Tibial artery (tissue), 4 donors: Measurements from ENCODE around the gene GRAP.
A peak's percentile ranks its signal among the peaks of the same experiment; 100 is the strongest.
"Not testable (repeated sequence)": the region's sequence is repeated elsewhere in the genome, so short reads cannot be mapped to it uniquely, and the experiment has no call there.

Experiments
- DNase-seq, 2 donors: peaks; one replicate each; pipeline ENCODE4 v3.0.0-alpha.2; 2019
- H3K27ac ChIP-seq, 2 donors: fragments of 200-600 bp; sonication (generic) in 1 of 2; 1 replicate in 1 of 2; 2 replicates in 1 of 2; pipeline ENCODE4 v1.5.1; 2018 to 2019; ENCODE audit warnings: mild to moderate bottlenecking in 1 of 2
- H3K27me3 ChIP-seq, 2 donors: fragments of 200-600 bp; sonication (generic) in 1 of 2; one replicate each; pipeline versions ENCODE4 v1.5.1 to v1.6.0; 2016 to 2019
- H3K36me3 ChIP-seq, 3 donors: fragments of 200-600 bp; sonication (generic) in 2 of 3; one replicate each; pipeline ENCODE4 v1.5.1; 2016 to 2019; ENCODE audit warnings: mild to moderate bottlenecking in 2 of 3
- H3K4me1 ChIP-seq, 4 donors: fragments of 200-600 bp; sonication (generic) in 2 of 4; 1 replicate in 3 of 4; 2 replicates in 1 of 4; pipeline ENCODE4 v1.5.1; 2016 to 2019
- H3K4me3 ChIP-seq, 2 donors: fragments of 200-600 bp; sonication (generic) in 1 of 2; 1 replicate in 1 of 2; 2 replicates in 1 of 2; pipeline ENCODE4 v1.5.1; 2018 to 2019; ENCODE audit warnings: mild to moderate bottlenecking in 2 of 2
- H3K9me3 ChIP-seq, 3 donors: fragments of 200-600 bp; sonication (generic) in 1 of 3; one replicate each; pipeline ENCODE4 v1.5.1; 2016 to 2019
- intact Hi-C: fragments of 100-400 bp; cut with DNase I; formaldehyde crosslinking; loops from one replicate; pipeline ENCODE4 v1.15.0; 2023; ENCODE audit warnings: low total_unique reads
- TF ChIP-seq, protein P1 (sequence below), 2 experiments: fragments of 200-600 bp in 1 of 2; fragments of 450-650 bp in 1 of 2; IDR thresholded peaks; one replicate each; pipeline ENCODE4 v1.5.1; 2017 to 2019; ENCODE audit warnings: antibody characterized with exemption in 2 of 2, mild to moderate bottlenecking in 1 of 2, moderate library complexity in 1 of 2

The GRAP gene

DNA sequence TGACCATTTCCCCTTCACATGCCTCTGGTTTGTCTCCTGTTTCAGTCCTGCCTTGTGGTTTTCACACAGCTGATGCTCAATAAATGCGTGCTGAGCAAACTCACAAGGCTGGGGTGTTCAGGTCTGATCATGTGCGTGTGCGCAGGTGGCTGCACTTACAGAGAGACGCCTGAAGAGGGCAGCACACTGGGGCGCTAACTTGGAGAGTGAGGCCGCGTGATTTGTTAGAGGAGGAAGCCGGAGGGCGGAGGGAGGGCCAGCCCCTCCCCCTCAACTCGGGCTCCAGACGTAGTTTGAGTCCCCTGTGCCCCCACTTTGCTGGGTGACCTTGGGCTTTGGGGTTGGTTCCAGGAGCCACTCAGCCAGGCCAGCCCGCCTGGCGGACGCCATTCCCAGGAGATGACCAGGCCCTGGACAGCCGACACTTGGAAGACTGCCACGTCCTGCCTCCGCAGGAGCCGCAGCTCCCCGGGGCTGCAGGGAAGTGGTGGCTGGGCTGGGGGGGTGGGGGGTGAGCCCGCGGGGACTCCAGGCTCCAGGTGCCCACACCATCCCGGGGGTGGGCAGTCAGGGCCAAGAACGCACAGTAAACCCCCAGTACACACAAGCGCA is 14.3 kb downstream of the GRAP start:
- H3K27me3 ChIP-seq, H3K4me3 ChIP-seq, H3K9me3 ChIP-seq, H3K36me3 ChIP-seq, H3K4me1 ChIP-seq, intact Hi-C loops, DNase-seq: not testable (repeated sequence)
- peak overlapping the region in 1 of 2 donors; percentile 58 for H3K27ac ChIP-seq

DNA sequence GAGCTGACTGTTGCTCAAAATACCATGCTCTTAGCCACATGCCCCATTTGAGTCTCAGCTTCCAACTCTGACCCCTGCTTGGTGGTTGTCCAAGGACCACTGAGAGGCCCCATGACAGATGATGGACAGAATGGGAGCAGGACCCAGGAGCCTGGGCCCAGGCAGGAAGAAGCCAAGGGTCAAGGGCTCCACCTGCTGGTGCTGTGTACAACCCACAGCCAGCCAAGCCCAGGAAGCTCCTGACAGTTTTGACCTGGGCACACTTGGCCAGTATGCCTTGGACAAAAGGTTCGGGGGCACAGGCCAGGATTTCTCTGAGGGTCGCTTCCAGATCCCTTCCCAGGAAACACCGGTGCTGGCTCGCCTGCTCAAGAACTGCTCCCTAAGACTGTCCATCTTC is 15.0 kb downstream of the GRAP start:
- TF ChIP-seq, protein P1, sequence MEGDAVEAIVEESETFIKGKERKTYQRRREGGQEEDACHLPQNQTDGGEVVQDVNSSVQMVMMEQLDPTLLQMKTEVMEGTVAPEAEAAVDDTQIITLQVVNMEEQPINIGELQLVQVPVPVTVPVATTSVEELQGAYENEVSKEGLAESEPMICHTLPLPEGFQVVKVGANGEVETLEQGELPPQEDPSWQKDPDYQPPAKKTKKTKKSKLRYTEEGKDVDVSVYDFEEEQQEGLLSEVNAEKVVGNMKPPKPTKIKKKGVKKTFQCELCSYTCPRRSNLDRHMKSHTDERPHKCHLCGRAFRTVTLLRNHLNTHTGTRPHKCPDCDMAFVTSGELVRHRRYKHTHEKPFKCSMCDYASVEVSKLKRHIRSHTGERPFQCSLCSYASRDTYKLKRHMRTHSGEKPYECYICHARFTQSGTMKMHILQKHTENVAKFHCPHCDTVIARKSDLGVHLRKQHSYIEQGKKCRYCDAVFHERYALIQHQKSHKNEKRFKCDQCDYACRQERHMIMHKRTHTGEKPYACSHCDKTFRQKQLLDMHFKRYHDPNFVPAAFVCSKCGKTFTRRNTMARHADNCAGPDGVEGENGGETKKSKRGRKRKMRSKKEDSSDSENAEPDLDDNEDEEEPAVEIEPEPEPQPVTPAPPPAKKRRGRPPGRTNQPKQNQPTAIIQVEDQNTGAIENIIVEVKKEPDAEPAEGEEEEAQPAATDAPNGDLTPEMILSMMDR (IDR thresholded peaks at IDR 0.05), result peak in 1 of 2 experiments; percentile 32
- peak; percentile 21 to 78 for DNase-seq
- H3K27me3 ChIP-seq, H3K4me3 ChIP-seq, intact Hi-C loops, H3K36me3 ChIP-seq, H3K9me3 ChIP-seq, H3K4me1 ChIP-seq: not testable (repeated sequence)
- H3K27ac ChIP-seq, result peak overlapping the region in 1 of 2 donors; percentile 58

DNA sequence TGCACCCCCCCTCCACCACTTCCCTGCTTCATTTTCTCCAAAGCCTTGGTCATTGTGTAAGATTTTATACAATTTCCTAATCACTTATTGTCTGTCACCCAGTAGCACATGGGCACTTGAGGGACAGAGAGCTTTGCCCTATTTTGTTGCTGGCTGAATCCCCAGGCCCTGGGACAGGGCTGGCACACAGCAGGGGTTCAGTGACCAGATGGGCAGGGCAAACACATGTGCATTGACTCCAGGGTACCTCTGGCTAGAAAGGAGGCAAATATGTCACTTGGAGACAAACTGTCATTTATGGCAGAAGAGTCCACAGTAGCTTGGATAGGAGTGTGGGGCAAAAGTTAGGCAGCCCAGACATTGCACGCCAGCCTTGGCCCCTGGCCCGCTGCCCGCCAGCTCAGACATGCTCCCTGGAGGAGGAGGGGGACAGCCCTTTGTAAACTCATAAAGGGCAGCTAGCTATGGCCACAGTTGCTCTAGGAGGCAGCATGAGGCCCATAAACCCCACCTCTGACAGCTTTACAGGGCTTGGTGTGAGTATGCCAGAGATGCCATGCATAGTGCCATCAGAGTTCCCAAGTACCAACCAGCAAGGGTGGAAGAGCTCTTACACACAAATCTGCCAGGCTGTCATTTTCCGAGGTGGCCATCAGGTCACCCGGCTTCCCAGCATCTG is 15.8 kb downstream of the GRAP start:
- H3K9me3 ChIP-seq, H3K27ac ChIP-seq, intact Hi-C loops, DNase-seq, H3K4me3 ChIP-seq, H3K27me3 ChIP-seq, H3K36me3 ChIP-seq, H3K4me1 ChIP-seq: not testable (repeated sequence)

DNA sequence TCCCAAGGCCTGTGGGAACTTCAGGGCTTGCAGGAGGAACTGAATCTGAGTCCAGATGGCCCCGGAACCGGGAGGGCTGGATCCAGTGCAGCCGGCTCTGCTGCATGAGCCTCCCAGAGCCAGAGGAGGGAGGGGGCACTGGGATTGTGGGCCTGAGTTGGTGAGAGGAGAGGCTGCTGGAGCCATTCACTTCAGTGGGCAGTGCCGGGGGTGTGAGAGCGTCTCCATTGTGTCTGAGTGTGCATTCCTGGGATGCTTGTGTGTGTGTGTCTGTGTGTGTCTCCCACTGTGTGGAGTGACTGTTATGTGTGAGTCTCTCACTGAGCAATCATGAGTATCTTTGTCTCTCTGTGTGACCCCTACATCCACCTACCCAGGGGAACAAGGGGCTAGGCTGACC is 17.0 kb downstream of the GRAP start:
- H3K4me1 ChIP-seq, H3K27ac ChIP-seq, H3K9me3 ChIP-seq, DNase-seq, H3K36me3 ChIP-seq, H3K27me3 ChIP-seq, H3K4me3 ChIP-seq, intact Hi-C loops: not testable (repeated sequence)

DNA sequence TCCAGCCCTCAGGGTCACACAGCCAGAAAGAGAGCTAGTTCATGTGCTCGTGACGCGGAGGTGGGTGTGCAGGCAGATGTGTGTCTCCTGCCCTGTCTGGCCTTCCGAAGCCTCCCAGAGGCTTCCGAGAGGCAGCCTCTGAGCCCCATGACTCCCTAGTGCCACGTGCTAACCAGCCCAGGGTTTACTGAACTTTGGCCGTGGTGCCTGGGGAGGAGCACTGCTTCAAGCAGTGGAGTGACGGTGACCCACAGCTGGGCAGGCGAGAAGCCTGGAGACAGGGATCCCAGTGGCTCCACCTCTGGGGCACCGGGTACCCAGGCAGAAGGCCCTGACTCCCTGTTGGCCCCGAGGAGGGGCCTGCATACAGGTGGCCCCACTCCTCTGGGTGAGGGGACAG is 18.1 kb downstream of the GRAP start:
- intact Hi-C loops, result not testable (repeated sequence)

DNA sequence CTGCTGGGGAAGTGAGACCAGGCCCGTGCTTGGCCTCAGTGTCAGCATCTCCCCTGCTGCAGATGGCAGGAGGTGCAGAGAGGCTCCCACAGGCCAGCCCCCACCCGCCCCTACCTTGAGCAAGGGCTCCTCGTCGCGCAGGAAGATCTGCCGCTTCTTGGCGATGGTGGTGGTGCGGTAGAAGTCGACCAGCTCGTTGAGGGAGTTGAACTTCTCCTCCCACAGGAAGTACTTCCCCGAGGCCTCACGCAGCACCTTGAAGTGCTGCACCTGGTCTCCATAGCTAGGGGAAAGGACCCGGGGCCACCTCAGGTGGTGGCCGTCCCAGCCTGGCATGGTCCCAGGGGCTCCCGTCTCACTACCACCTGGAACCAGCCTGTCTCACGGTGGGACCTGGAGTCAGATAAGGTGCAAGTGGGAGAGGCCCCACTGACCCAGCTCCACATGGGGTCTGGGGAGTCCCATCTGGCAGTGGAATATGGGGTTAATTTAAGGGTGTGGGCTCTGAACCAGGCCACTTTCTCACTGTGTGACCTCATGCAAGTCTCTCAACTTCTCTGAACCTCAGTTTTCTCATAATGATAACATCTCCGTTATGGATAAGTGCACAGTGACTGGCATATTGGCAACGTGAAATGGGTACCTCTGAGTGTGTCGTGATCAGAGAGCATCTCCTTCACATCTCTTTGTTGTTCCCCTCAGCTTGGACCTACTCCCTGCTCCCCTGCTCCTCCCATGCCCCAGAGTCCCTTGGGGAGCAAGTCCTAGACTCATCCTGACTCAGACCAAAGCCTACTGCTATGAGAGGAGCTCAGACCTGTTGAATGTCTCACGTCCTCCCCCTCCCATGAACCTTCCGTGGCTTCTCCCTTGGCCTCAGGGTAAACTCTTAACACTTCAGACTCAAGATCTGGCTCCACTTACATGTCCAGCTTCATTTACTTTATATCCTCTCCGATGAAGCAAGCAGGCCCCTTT is 22.4 kb downstream of the GRAP start:
- intact Hi-C loops, result no loop called here
- peaks cover 0 to 2% of the 10 kb centered on the region in 2 donors for H3K27me3 ChIP-seq
- no peak overlapping the region for H3K4me3 ChIP-seq
- no peaks in the 10 kb centered on the region for H3K9me3 ChIP-seq
- no peak overlapping the region for H3K27ac ChIP-seq
- peak in 1 of 2 donors; percentile 47 for DNase-seq
- H3K36me3 ChIP-seq, result no peaks in the 10 kb centered on the region
- no peaks in the 10 kb centered on the region for H3K4me1 ChIP-seq
- TF ChIP-seq, protein P1 (IDR thresholded peaks at IDR 0.05), result no peak

More for the DNA sequence above, 18.1 kb downstream of the GRAP start:
- not testable (repeated sequence) for H3K27ac ChIP-seq, H3K4me3 ChIP-seq, H3K27me3 ChIP-seq, DNase-seq, H3K9me3 ChIP-seq, H3K36me3 ChIP-seq, H3K4me1 ChIP-seq

DNA sequence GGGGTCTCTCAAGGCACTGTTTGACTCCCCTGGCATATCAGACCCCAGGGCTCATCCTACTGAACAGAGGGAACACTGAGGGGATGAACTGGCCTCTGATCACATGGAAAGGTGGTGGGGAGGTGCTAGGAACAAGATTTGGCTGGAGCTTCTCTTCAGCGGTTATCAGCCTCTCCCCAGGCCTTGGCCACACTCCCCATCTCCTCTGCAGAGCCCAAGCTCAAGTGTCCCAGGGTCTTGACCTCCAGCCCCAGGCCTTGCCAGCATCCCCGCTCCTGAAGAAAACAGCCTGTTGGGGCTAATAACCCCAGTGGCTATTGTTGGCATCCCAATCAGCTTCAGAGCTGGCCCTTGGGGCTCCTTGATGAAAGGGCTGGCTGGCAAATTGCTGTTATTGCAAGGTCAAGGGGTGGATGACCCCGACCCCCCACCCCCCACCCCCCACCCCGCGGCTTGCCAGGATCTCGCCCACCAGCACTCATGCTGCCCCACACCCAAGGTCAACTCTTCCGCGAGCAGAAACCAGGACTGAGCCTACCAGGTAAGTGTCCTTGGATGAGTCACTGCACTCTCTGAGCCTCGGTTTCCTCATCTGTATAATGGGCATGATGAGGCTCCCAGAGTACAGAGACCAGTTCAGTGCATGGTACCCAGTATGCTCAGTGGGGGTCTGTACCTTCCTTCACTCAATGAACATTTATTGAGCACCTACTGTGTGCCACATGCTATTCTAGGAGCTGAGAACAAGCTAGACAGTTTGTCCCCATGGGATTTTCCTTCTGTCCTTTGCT is 23.4 kb downstream of the GRAP start:
- H3K9me3 ChIP-seq, result no peaks in the 10 kb centered on the region
- peaks cover 0 to 11% of the 10 kb centered on the region in 2 donors for H3K27me3 ChIP-seq
- intact Hi-C loops, result no loop called here
- DNase-seq, result no peak
- TF ChIP-seq, protein P1 (IDR thresholded peaks at IDR 0.05), result no peak
- no peak overlapping the region for H3K4me3 ChIP-seq
- H3K36me3 ChIP-seq, result no peaks in the 10 kb centered on the region
- H3K4me1 ChIP-seq, result no peaks in the 10 kb centered on the region
- H3K27ac ChIP-seq, result no peak overlapping the region
